Mucosa of stomach (tissue), 1 donor: ENCODE data around the gene LOXL3.

Experiments
- H3K27me3 ChIP-seq: one replicate; pipeline ENCODE4 v1.7.0; 2013; ENCODE audit warnings: mild to moderate bottlenecking, low read length; ENCODE audit not compliant: control insufficient read depth, insufficient read depth
- H3K36me3 ChIP-seq: one replicate; pipeline ENCODE4 v1.7.0; 2013; ENCODE audit warnings: low read length; ENCODE audit not compliant: control insufficient read depth, insufficient read depth
- H3K4me1 ChIP-seq: one replicate; pipeline ENCODE4 v1.7.0; 2013; ENCODE audit warnings: mild to moderate bottlenecking, low read length; ENCODE audit not compliant: control insufficient read depth, insufficient read depth
- H3K4me3 ChIP-seq: one replicate; pipeline ENCODE4 v1.7.0; 2013; ENCODE audit warnings: low read length
- H3K9ac ChIP-seq: one replicate; pipeline ENCODE4 v1.7.0; 2013; ENCODE audit warnings: mild to moderate bottlenecking, low read length, moderate library complexity
- H3K9me3 ChIP-seq: one replicate; pipeline ENCODE4 v1.7.0; 2013; ENCODE audit warnings: mild to moderate bottlenecking, low read length, moderate library complexity; ENCODE audit not compliant: control insufficient read depth
- donor health status: Pancreatic carcinoma.

Gene LOXL3

GRCh38 chr2:74540291-74540690, 13.5 kb downstream of the LOXL3 start:
- H3K9me3 ChIP-seq, result no peaks in the 10 kb centered on the region
- H3K27me3 ChIP-seq, result no peaks in the 10 kb centered on the region
- no peak overlapping the region for H3K9ac ChIP-seq

GRCh38 chr2:74538881-74539339, 14.8 kb downstream of the LOXL3 start:
- no peaks in the 10 kb centered on the region for H3K9me3 ChIP-seq

More at GRCh38 chr2:74540291-74540690, 13.5 kb downstream of the LOXL3 start:
- Histone ChIP-seq H3K36me3 (no peaks in the 10 kb centered on the region), H3K4me1 (no peaks in the 10 kb centered on the region), H3K4me3 (no peak overlapping the region)

GRCh38 chr2:74537140-74537539, 16.6 kb downstream of the LOXL3 start:
- Histone ChIP-seq H3K4me1 (no peaks in the 10 kb centered on the region), H3K4me3 (no peak overlapping the region), H3K27me3 (no peaks in the 10 kb centered on the region), H3K9ac (no peak overlapping the region), H3K9me3 (no peaks in the 10 kb centered on the region), H3K36me3 (no peaks in the 10 kb centered on the region)

More at GRCh38 chr2:74538881-74539339, 14.8 kb downstream of the LOXL3 start:
- no peaks in the 10 kb centered on the region for H3K36me3 ChIP-seq
- H3K27me3 ChIP-seq, result no peaks in the 10 kb centered on the region
- no peaks in the 10 kb centered on the region for H3K4me1 ChIP-seq
- no peak overlapping the region for H3K4me3 ChIP-seq
- no peak overlapping the region for H3K9ac ChIP-seq

GRCh38 chr2:74536166-74536950, 17.4 kb downstream of the LOXL3 start:
- H3K36me3 ChIP-seq, result no peaks in the 10 kb centered on the region
- peaks cover 3% of the 10 kb centered on the region for H3K4me1 ChIP-seq
- no peak overlapping the region for H3K9ac ChIP-seq
- no peaks in the 10 kb centered on the region for H3K9me3 ChIP-seq
- no peaks in the 10 kb centered on the region for H3K27me3 ChIP-seq
- no peak overlapping the region for H3K4me3 ChIP-seq

- Histone ChIP-seq H3K36me3 (no peaks in the 10 kb centered on the region), H3K9ac (no peak overlapping the region), H3K4me3 (no peak overlapping the region), H3K27me3 (no peaks in the 10 kb centered on the region), H3K4me1 (peaks cover 11% of the 10 kb centered on the region), H3K9me3 (no peaks in the 10 kb centered on the region)
Observed at GRCh38 chr2:74535440-74535965, 18.2 kb downstream of the LOXL3 start.

- peaks cover 11% of the 10 kb centered on the region for H3K4me1 ChIP-seq
- H3K4me3 ChIP-seq, result no peak overlapping the region
- H3K27me3 ChIP-seq, result no peaks in the 10 kb centered on the region
- no peak overlapping the region for H3K9ac ChIP-seq
- H3K36me3 ChIP-seq, result no peaks in the 10 kb centered on the region
- H3K9me3 ChIP-seq, result no peaks in the 10 kb centered on the region
Observed at GRCh38 chr2:74534411-74534810, 19.3 kb downstream of the LOXL3 start.

GRCh38 chr2:74533464-74533863, 20.3 kb downstream of the LOXL3 start:
- H3K4me3 ChIP-seq, result no peak overlapping the region
- no peaks in the 10 kb centered on the region for H3K9me3 ChIP-seq
- H3K9ac ChIP-seq, result no peak overlapping the region
- no peaks in the 10 kb centered on the region for H3K36me3 ChIP-seq
- no peaks in the 10 kb centered on the region for H3K27me3 ChIP-seq
- H3K4me1 ChIP-seq, result peaks cover 16% of the 10 kb centered on the region

GRCh38 chr2:74532222-74532621, 21.5 kb downstream of the LOXL3 start:
- no peaks in the 10 kb centered on the region for H3K27me3 ChIP-seq
- H3K9ac ChIP-seq, result no peak overlapping the region
- peaks cover 25% of the 10 kb centered on the region for H3K4me1 ChIP-seq
- H3K9me3 ChIP-seq, result no peaks in the 10 kb centered on the region
- no peak overlapping the region for H3K4me3 ChIP-seq
- peaks cover 8% of the 10 kb centered on the region for H3K36me3 ChIP-seq

- Histone ChIP-seq H3K9me3 (no peaks in the 10 kb centered on the region), H3K36me3 (peaks cover 13% of the 10 kb centered on the region), H3K4me1 (peaks cover 25% of the 10 kb centered on the region), H3K9ac (no peak overlapping the region), H3K27me3 (no peaks in the 10 kb centered on the region), H3K4me3 (no peak overlapping the region)
Observed at GRCh38 chr2:74531666-74532065, 22.1 kb downstream of the LOXL3 start.

GRCh38 chr2:74530239-74531187, 23.2 kb downstream of the LOXL3 start:
- peaks cover 16% of the 10 kb centered on the region for H3K36me3 ChIP-seq
- peaks cover 27% of the 10 kb centered on the region for H3K4me1 ChIP-seq
- peak overlapping the region; percentile 94 for H3K9ac ChIP-seq

GRCh38 chr2:74529357-74530238, 24.1 kb downstream of the LOXL3 start, which contains the start of the genes AUP1 and HTRA2:
TSS of gene AUP1 (minus strand) at chr2:74529706. CDS start at chr2:74529629, 77 bp downstream.
TSS of gene HTRA2 (plus strand) at chr2:74529933. CDS start at chr2:74530007, 74 bp downstream.
- H3K9ac ChIP-seq, result peak within 1 kb of the TSS; percentile 94
- peaks cover 31% of the 10 kb centered on the region for H3K4me1 ChIP-seq
- H3K4me3 ChIP-seq, result peak within 1 kb of the TSS; percentile 95
- peaks cover 16% of the 10 kb centered on the region for H3K36me3 ChIP-seq
- H3K27me3 ChIP-seq, result no peaks in the 10 kb centered on the region
- no peaks in the 10 kb centered on the region for H3K9me3 ChIP-seq

More at GRCh38 chr2:74530239-74531187, 23.2 kb downstream of the LOXL3 start:
- H3K4me3 ChIP-seq, result peak overlapping the region; percentile 64
- H3K9me3 ChIP-seq, result no peaks in the 10 kb centered on the region
- no peaks in the 10 kb centered on the region for H3K27me3 ChIP-seq
